HG03457 (cell line): Measurements from ENCODE around the gene TCAIM.

Experiments
- ATAC-seq: cut with Tn5 transposase; IDR thresholded peaks from one replicate; pipeline ENCODE4 v1.9.1; 2021; ENCODE audit warnings: moderate number of reproducible peaks; ENCODE audit not compliant: unreplicated experiment

TCAIM gene, protein sequence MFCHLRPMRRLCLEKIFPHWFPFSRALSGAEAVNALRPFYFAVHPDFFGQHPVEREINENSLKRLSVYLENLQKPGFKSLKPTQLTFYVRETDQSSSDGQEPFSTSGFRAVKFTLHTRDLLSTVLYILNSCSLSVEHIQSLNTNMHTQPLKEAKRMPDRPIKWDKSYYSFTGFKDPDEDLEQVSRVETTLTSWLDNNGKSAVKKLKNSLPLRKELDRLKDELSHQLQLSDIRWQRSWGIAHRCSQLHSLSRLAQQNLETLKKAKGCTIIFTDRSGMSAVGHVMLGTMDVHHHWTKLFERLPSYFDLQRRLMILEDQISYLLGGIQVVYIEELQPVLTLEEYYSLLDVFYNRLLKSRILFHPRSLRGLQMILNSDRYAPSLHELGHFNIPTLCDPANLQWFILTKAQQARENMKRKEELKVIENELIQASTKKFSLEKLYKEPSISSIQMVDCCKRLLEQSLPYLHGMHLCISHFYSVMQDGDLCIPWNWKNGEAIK

DNA sequence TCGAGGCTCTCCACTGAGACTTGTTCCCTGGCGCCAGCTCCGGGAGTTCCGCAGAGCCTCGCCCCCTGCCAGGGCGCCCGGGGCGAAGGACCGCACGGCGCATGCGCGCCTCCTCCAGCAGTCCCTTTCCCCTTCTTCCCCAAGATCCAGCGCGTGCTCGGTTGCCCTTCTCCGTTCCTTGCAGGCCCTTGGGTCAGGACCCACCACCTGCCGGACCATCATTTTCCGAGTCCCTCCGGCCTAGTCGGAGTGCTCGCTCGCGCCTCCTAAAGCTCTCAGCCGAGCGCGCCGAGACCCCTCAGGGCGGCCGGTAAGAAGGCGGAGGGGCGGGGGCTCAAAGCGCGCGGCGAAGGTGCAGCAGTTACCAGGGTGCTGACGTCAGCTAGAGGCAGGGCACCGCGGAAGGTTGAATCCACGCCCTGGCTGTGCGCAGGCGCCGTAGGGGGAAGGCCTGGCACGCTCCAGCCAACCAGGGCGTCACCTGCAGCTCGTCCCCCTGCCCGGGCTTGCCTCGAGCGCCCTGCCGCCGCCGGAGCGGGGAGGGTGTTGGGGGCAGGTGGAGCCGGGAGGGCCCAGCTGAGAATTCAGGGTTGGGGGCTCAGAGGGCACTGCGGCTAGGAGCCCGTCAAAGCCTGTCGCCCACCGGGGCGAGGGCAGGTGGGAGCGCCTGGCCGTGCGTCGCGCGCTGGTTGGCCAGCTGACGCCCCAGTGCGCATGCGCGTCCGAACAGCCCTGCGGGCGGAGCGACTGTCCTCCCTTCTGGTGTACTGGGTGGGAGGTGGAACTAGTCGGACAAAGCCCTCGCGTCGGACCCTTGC lies at the start of gene TCAIM:
TCAIM (plus strand) TSS at position 757 of the 818 bp plus-strand sequence. CDS start 16,017 bp downstream, outside the sequence.
- peak; percentile 89 for ATAC-seq

DNA sequence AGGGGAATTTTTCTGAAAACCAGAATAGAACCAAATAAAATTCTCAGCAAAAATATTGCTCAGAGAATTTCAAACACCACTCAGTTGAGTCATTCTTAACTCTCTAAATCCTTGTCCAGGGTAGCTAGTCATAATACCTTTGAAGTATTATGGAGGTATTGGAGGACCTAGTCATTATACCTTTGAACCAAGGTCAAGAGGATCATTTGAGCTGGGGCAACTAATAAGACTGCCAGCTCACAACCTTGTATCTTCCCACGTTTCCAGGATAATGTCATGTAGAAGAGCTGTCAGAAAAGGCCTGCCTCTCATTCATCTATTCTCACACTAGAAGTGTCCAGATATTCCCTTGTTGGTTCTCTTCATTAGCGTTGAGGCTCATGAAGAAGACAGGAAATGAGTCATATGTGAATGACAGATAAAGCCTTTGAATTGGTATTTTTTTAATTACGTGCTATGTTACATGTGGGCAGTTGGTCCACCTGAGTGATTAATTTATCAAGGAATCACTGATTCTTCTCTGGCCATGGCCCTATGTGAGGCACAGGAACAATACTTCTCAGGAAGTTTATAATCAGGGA lies 48.6 kb upstream of the TCAIM start:
- no peak for ATAC-seq

DNA sequence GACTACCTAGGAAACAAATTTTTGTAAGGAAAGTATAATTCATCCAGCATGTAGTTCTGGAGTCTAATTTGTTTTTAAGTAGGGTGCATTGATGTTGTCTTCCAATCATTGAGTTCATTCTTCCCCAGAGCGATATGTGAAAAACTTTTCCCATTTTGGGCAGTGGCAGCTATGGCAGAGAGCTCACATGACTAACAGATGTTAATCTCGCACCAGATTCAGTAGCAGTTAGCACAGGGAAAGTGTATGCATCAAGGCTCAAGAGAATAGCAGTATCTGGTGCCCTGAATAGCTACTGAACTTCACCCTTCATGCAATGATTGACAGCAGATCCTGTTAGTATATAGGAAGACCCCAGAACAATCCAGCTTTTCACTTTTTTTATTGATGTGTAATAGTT lies 46.3 kb upstream of the TCAIM start:
- no peak for ATAC-seq

DNA sequence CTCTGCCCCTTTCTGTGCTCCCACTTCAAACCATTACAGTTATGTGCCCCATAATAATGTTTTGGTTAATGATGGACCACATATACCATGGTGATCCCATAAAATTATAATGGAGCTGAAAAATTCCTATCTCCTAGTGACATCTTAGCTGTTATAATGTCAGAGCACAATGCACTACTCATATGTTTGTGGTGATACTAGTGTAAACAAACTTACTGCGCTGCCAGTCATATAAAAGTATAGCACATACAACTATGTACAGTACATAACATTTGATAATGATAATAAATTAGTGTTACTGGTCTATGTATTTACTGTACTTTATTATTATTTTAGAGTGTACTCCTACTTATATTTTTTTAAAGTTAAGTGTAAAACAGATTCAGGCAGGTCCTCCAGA lies 45.6 kb upstream of the TCAIM start:
- no peak for ATAC-seq

DNA sequence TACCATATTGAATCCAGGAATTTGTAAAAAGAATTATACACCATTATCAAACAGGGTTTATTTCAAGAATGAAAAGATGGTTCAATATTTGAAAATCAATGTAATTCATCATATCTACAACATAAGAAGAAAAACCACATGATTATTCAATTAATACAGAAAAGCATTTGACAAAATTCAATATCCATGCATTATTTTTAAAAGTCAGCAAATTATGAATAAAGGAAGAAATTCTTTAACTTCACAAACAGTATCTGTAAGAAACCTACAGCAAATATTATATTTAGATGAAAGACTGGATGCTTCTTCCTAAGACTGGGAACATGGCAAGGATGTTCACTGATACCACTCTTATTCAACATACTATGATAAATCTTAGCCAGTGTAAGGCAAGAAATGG lies 41.3 kb upstream of the TCAIM start:
- no peak for ATAC-seq

DNA sequence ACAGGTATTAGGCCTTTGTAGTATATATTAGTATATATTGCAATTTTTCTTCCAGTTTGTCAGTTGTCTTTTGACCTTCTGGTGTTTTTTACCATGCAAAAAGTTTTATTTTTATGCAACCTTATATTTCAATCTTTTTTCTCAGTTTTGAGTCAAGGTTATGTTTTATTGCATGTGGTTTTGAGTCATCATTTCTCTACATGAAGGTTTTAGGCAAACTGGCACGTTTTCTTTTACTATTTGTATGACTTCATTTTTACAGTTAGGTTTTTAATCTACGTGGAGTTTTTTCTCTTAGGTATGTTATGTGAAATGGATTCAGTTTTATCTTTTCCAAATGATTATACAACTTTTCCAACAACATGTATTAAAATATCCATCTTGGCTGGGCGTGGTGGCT lies 36.8 kb upstream of the TCAIM start:
- ATAC-seq, result no peak

DNA sequence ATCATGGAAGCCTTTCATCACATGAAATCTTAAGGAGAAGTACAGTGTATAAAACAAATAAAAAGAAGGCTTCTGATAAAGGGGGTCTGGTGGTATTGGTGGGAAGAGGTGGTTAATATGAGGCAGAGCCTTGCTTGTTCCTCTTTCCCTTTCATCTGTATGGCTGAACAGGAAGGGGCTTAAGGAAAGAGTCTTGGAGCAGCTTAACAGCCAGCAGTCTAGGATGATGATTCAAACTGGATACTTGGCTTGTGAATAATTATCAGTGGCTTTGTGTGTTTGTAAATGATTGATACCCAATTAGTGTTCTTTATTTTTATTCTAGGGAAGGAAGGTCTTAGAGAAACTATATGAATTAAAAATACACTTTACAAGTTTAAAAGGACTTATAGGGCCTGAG lies 29.1 kb upstream of the TCAIM start:
- ATAC-seq, result no peak

DNA sequence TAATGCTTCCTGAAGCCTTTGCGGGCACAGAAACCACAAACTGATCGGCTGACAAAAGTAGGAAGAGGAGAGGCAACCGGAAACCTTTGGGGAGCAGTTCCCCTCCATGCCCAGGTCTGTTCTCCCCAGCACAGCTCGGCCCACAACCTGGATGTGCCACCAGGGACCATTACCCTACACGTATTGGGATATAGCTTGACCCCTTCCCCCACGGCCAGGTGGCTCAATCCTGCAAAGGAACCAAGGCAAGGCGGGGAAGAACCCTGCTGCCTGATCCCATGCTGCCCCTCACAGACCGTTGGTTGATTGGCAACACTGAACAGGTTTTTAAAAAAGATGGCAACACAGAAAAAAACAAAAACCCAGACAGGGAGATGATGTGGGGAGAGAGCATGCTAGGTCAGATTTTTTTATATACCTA lies 19.7 kb upstream of the TCAIM start:
- ATAC-seq, result no peak

DNA sequence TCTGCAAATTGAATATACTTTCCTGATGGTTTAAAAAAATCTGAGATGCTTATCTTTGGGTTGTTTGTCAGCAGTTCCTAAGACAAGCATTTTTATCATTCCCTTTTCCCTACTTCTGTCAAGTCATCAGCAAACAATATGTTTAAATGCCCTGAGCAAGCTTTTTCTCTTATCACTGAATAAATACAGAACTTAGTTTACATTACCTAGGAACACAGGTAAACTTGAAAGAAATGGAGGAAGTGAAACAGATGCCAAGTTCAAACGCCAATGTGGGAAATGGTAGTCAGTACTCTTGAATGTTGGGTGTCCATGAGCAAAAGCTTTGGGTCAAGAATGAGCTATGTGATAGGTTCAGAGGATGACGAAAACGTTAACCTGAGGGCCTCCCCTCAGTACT lies 17.2 kb upstream of the TCAIM start:
- ATAC-seq, result no peak

DNA sequence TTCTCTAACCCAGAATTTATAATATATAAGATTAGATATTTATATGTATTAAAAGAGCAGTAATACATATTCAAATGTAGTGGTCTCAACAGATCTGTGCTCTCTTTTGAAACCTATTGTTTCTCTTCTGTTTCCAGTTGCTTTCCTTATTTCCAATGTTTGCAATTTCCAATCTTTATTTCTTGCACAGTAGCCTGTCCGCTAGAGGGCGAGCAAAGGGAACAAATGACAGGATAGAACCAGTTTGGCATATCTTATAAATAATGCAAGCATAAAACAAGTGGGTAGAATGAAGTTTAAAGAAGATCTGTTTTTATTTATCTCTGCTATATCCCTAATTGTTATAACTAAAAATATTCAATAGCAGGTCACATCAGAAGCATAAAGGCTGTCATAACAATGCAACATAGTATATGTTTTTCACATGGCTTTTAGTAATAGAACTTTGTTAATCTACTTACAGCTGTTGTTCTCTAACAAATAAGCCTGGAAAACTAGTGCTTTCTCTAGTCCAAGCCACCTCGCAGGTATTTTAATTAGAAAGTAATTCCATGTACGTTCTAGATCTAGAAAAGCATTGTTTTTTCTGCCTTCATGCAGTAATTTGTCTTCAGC lies 15.1 kb upstream of the TCAIM start:
- ATAC-seq, result no peak

DNA sequence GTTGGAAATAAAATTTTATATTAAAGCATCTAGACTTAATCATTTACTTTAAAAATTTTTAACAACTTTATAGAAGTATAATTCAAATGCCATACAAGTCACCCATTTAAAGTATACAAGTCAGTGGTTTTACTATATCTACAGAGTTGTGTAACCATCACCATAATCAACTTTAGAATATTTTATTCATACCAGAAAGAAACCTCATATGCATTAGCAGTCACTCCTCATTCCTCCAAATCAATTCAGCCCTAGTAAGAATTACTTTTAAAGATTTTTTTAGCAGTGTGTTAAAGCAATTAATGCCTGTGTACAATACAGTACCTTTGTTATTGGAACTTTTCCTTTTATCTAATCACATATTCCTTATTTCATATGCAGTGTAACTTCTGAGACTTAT lies 14.0 kb upstream of the TCAIM start:
- ATAC-seq, result no peak

DNA sequence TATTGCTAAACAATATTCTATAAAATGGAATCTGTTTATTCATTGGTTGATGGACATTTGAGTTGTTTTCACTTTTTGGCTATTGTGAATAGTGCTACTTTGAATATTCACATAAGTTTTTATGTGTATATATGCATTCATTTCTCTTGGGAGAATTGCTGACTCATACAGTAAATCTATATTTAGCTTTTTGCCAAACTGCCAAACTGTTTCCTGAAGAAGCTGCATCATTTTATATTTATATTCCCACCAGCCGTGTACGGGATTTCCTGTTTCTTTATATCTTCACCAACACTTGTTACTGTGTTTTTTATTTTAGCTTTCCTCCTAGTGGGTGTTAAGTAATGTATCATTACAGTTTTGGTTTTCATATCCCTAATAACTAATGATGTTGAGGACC lies 12.5 kb upstream of the TCAIM start:
- no peak for ATAC-seq

DNA sequence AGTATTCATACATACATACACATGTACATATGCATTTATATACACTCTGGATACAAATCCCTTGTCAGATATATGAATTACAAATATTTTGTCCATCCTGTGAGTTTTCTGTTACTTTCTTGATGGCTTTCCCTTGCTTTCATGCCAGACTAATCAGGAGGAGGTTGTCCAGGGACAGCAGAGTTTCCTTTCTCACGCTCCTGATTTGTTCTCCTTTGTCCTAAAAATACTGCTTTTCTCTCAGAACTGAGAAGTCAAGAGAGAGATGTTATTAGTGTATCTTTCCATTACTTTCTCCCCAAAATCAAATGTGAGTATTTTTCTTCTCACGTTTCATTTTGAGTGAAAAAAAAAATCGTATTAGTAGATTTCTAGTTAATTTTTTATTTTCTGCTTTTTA lies 12.1 kb upstream of the TCAIM start:
- no peak for ATAC-seq

DNA sequence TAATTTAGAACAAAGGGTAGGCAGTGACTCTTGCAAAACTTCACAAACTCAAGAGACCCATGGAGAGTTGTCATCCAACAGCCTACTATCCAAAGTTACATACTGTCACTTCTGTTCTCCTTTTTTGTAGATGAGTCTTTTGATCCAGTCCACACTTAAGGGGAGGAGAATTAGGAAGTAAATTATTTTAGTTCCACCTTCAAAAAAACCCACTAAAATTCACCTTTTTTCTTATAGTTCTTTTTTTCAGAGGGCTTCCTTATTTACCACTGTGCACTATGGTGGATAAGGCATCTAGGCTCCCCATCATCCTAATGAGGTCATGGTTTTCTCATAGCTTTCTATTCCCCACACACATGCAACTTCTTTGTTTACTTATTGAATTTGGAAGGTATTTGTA lies 8.6 kb upstream of the TCAIM start:
- ATAC-seq, result no peak

DNA sequence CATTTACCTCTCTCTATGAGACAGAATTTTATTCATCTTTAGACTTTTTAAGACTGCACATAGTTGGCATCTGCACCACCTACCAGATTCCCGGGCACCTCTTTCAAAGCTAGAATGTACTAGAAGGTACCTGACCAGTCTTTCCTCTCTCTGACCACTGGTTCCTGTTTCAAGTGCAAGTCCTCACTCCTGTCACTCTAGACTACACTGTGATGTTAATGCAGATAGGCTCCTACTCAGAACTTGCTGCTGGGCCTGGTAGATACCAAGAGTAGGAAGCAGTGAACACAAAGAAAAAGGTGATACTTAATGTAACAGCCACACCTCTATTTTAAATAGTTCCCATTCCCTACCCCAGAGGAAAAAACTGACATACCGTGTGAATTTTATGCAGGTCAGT lies 8.1 kb upstream of the TCAIM start:
- no peak for ATAC-seq

DNA sequence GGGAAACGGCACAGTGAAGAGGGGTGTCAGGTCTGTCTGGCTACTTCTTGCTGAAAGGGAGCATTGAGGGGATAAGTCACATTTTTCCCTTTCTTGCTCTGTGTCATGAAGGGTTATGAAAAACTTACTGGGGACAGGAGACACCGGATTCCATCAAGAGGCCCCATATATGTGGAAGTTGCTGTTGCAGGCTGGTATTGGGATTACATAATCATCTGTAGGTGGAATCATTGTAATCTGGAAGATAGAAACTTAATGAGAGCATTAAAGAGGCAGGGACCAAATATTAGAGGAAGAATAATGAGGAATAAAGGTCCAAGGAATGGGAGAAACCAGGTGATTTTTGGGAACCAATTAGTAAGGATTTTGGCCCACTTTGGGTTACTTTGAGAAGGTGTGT lies 4.2 kb upstream of the TCAIM start:
- ATAC-seq, result no peak

DNA sequence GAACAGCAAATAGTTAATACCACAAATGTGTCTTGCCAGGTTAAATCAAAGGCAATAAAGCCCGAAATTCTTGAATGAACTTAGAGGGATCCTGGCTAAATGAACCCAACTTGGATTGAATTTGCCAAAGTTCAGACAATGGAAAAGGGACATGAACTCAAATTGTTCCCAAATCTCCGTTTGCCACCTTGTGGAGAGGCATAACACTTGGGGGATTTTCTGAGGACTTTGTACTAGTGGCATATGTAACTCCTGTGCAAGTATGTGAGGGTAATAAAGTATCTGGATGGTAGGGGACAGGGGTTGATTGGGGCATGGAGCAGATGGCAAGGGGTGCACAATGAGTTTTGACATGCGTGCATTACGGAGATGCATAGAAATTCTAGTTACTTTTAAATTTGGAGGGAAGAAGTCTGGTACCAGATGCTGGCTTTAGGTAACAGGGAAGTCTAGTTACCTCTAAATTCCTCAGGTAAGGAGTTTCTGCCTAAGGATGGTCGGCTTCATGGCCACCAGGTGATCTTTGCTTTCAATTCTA lies 1.2 kb upstream of the TCAIM start:
- ATAC-seq, result no peak

DNA sequence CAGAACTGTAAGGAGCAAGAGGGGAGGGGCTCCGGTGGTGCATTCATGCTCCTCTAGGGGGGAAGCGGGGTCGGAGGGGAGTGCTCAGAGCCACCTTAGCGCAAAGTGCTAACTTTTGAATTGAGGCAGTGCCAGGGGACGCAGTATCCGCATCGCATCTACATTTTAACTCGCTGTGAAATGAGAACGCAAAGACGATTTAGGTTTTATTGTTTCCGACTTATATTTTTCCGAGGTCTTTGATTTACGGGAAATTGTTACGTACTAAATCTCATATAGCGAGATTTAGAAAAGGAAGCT lies 212 bp downstream of the TCAIM start:
- ATAC-seq, result no peak

DNA sequence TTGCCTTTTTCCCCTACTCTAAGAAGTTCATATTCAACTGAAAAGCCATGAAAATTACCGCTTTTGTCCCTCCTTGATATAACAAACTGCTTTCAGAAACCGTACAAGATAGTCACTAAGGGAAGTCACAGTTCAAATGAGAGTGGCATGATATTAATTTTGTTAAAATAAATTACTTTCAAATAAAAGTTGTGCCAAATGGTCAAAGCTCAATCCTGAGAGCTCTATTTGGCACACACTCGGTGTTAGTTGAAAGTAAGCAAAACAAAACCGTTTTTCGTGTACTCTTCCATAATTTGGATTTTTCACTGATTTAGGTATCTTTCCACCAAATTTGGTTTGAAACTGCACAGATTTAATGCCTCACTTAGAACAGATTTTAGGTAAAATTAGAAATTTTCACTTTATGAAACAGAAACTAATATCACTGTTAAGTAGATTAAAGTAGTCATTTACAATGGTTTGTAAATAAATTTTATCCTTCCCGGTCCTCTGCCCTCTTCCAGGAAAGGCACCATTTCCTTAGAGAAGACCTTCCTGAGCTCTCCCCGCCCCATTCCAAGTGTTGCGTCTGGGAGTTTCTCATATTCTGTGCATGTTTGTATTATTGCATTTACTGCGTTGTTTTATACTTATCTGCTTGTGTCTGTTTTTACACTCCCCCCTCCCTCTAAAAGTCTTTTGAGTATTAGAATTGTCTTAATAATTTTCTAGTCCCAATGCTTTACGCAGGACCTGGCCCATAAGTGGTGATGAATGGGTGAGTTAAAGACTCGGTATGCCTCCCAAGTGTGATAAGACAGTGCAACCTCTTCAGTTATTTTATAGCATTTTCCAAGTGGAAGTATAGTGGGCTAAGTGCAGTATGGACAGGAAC lies 853 bp downstream of the TCAIM start:
- ATAC-seq, result no peak

DNA sequence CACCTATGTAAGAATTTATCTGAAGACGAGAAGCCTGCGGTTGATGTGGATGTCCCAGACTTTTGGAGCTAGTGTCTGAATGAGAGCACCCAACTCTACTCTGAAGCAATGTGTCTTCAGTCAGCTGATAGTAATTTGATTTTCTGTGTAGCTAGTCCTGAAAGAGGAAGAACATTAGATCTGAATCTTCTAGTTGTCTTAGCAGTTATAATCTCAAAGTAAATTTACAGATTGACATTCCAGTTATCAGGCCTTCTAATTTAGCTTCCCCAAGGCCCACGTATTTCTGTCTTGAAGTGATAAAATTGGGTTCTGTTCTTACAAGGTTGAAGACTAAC lies 1.5 kb downstream of the TCAIM start:
- no peak for ATAC-seq
